SU-DHL-6 (cell line): Measurements from ENCODE around the gene BIVM.

ENCODE experiments used
- EZH2phosphoT487 ChIP-seq: fragments of 200-600 bp; sonication (generic), shearing (Covaris generic); conservative IDR thresholded peaks from 2 replicates; pipeline ENCODE4 v1.6.1; 2018; ENCODE audit warnings: mild to moderate bottlenecking, antibody characterized with exemption, low read length, moderate library complexity, mixed read lengths
- TF ChIP-seq, protein P1 (sequence below): fragments of 200-600 bp; sonication (generic); IDR thresholded peaks from one replicate; pipeline ENCODE4 v1.5.1; 2017; ENCODE audit warnings: antibody characterized with exemption, mild to moderate bottlenecking, low read length, moderate library complexity; ENCODE audit not compliant: insufficient read depth, poor library complexity, severe bottlenecking

DNA sequence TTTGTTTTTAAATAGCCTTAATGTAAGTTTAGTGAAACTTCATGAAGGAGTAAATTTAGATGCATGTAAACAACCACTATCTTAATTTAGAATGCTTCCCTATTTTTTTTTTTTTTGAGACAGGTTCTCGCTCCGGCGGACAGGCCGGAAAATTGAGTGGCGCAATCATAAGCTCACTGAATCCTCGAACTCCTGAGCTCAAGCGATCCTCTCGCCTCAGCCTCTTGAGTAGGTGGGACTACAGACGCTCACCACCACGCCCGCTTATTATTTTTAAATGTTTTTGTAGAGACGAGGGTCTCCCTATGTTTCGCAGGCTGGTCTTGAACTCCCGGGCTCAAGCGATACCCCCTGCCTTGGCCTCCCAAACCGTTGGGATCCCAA is 26.9 kb upstream of the BIVM start:
- TF ChIP-seq, protein P1, sequence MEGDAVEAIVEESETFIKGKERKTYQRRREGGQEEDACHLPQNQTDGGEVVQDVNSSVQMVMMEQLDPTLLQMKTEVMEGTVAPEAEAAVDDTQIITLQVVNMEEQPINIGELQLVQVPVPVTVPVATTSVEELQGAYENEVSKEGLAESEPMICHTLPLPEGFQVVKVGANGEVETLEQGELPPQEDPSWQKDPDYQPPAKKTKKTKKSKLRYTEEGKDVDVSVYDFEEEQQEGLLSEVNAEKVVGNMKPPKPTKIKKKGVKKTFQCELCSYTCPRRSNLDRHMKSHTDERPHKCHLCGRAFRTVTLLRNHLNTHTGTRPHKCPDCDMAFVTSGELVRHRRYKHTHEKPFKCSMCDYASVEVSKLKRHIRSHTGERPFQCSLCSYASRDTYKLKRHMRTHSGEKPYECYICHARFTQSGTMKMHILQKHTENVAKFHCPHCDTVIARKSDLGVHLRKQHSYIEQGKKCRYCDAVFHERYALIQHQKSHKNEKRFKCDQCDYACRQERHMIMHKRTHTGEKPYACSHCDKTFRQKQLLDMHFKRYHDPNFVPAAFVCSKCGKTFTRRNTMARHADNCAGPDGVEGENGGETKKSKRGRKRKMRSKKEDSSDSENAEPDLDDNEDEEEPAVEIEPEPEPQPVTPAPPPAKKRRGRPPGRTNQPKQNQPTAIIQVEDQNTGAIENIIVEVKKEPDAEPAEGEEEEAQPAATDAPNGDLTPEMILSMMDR: no peak
- TF ChIP-seq EZH2phosphoT487: no peak
